ENCODE results near the gene FGD3.

GRCh38 chr9:93027750-93028149 lies 80.4 kb downstream of the FGD3 start:
- TF ChIP-seq CTCF (IDR thresholded peaks at IDR 0.05) (no peak), POLR2A (IDR thresholded peaks at IDR 0.05) (no peak), POLR2AphosphoS5 (IDR thresholded peaks at IDR 0.05; ENCODE audit: insufficient read depth in 1 of 2, low read depth in 1 of 2) (no peak)

Measured in vagina (tissue), 2 donors.